Parathyroid adenoma (tissue), 2 donors: ENCODE measurements around the gene PKP1.

Experiments
- H2AFZ ChIP-seq: fragments of 300-600 bp; sonication (generic); one replicate; pipeline ENCODE4 v1.7.0; 2017; ENCODE audit warnings: antibody characterized with exemption, mild to moderate bottlenecking
- H3K27ac ChIP-seq: fragments of 300-600 bp; sonication (generic); one replicate; pipeline ENCODE4 v1.7.0; 2017
- H3K27me3 ChIP-seq: fragments of 300-600 bp; sonication (generic); one replicate; pipeline ENCODE4 v1.7.0; 2017; ENCODE audit warnings: low read length; ENCODE audit not compliant: control insufficient read depth, insufficient read depth
- H3K36me3 ChIP-seq: fragments of 300-600 bp; sonication (generic); one replicate; pipeline ENCODE4 v1.7.0; 2017; ENCODE audit warnings: low read length; ENCODE audit not compliant: control insufficient read depth, insufficient read depth
- H3K4me1 ChIP-seq: fragments of 300-600 bp; sonication (generic); one replicate; pipeline ENCODE4 v1.7.0; 2017; ENCODE audit warnings: control low read depth
- H3K4me2 ChIP-seq: fragments of 300-600 bp; sonication (generic); one replicate; pipeline ENCODE4 v1.7.0; 2017; ENCODE audit warnings: low read length
- H3K4me3 ChIP-seq: fragments of 300-600 bp; sonication (generic); one replicate; pipeline ENCODE4 v1.7.0; 2017; ENCODE audit warnings: low read depth, low read length
- H3K79me2 ChIP-seq: fragments of 300-600 bp; sonication (generic); one replicate; pipeline ENCODE4 v1.7.0; 2017; ENCODE audit warnings: control low read depth
- H3K9ac ChIP-seq: fragments of 300-600 bp; sonication (generic); one replicate; pipeline ENCODE4 v1.7.0; 2017; ENCODE audit warnings: mild to moderate bottlenecking
- H3K9me3 ChIP-seq: fragments of 300-600 bp; sonication (generic); one replicate; pipeline ENCODE4 v1.7.0; 2017; ENCODE audit warnings: low read length; ENCODE audit not compliant: control insufficient read depth
- CTCF ChIP-seq: fragments of 300-600 bp; sonication (generic); IDR thresholded peaks from one replicate; pipeline ENCODE4 v1.7.0; 2017; ENCODE audit warnings: antibody characterized with exemption, mild to moderate bottlenecking
- donor health status: primary hyperparathyroidism.

PKP1 gene

GRCh38 chr1:201379733-201380242 lies 96.5 kb downstream of the PKP1 start:
- Histone ChIP-seq H3K36me3 (no peaks in the 10 kb centered on the region), H3K4me1 (no peaks in the 10 kb centered on the region), H3K9me3 (no peaks in the 10 kb centered on the region), H3K4me3 (no peak overlapping the region), H3K4me2 (no peak overlapping the region), H3K27ac (no peak overlapping the region), H3K27me3 (no peaks in the 10 kb centered on the region), H3K79me2 (no peaks in the 10 kb centered on the region), H3K9ac (no peak overlapping the region), H2AFZ (no peak overlapping the region)
- no peak for TF ChIP-seq CTCF

GRCh38 chr1:201381130-201381529 lies 97.8 kb downstream of the PKP1 start:
- no peak overlapping the region for H3K9ac ChIP-seq
- no peak overlapping the region for H2AFZ ChIP-seq
- no peak overlapping the region for H3K4me3 ChIP-seq
- H3K27ac ChIP-seq: no peak overlapping the region
- no peaks in the 10 kb centered on the region for H3K27me3 ChIP-seq
- H3K79me2 ChIP-seq: no peaks in the 10 kb centered on the region
- TF ChIP-seq CTCF: no peak
- H3K9me3 ChIP-seq: no peaks in the 10 kb centered on the region
- H3K36me3 ChIP-seq: no peaks in the 10 kb centered on the region
- H3K4me1 ChIP-seq: no peaks in the 10 kb centered on the region
- H3K4me2 ChIP-seq: no peak overlapping the region
